ENCODE results near the gene CFAP410. TPM values are rescaled to one million over a fixed set of nuclear protein-coding genes. Genes with fewer than 3 reads are reported as not detected.

The CFAP410 gene
- total RNA-seq, 1 donor from 2014 or later = 25.4 TPM

DNA sequence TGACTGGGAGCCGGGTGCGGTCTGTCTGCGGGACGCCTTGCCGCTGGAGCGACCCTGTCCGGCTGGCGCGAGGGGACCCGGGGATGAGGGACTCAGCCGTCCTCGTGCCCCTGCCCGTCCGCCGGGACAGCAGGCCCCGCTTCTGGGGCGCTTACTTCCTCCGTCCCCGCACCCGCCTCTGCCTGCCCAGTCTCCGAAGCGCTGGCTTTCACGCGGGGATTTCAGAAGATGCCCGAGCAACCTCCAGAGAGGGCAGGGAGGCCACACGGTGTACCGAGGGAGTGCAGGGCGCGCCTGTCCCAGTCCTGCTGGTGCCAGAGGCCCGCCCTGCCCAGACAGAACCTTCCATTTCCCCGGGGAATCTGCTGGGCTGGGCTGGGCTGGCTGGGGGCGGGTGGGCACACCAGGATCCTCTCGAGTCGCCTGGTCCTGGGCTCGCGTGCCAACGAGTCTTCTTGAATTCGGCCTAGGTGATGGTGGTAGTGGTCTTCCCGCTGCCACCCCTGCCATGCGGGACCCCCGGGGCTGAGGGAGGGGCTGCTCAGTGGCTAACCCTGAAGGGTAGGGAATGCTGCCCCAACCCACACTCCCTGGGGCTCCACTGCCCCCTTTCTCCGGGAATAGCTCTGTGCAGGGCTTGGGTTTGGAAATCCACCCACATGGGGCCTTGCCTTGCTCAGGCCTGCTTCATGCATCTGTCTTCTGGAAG lies 11.7 kb upstream of the CFAP410 start:
- no peaks in the 10 kb centered on the region for H3K9me3 ChIP-seq
- H3K4me1 ChIP-seq = peaks cover 17% of the 10 kb centered on the region
- H3K27me3 ChIP-seq = peaks cover 28% of the 10 kb centered on the region
- intact Hi-C loops (cut with DNase I) = no loop called here
- no peak overlapping the region for H3K27ac ChIP-seq
- DNase-seq = peak; percentile 67
- H3K4me3 ChIP-seq = no peak overlapping the region
- no peaks in the 10 kb centered on the region for H3K36me3 ChIP-seq
- ATAC-seq = no peak
- TF ChIP-seq, protein P1, sequence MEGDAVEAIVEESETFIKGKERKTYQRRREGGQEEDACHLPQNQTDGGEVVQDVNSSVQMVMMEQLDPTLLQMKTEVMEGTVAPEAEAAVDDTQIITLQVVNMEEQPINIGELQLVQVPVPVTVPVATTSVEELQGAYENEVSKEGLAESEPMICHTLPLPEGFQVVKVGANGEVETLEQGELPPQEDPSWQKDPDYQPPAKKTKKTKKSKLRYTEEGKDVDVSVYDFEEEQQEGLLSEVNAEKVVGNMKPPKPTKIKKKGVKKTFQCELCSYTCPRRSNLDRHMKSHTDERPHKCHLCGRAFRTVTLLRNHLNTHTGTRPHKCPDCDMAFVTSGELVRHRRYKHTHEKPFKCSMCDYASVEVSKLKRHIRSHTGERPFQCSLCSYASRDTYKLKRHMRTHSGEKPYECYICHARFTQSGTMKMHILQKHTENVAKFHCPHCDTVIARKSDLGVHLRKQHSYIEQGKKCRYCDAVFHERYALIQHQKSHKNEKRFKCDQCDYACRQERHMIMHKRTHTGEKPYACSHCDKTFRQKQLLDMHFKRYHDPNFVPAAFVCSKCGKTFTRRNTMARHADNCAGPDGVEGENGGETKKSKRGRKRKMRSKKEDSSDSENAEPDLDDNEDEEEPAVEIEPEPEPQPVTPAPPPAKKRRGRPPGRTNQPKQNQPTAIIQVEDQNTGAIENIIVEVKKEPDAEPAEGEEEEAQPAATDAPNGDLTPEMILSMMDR (IDR thresholded peaks at IDR 0.05) = no peak

DNA sequence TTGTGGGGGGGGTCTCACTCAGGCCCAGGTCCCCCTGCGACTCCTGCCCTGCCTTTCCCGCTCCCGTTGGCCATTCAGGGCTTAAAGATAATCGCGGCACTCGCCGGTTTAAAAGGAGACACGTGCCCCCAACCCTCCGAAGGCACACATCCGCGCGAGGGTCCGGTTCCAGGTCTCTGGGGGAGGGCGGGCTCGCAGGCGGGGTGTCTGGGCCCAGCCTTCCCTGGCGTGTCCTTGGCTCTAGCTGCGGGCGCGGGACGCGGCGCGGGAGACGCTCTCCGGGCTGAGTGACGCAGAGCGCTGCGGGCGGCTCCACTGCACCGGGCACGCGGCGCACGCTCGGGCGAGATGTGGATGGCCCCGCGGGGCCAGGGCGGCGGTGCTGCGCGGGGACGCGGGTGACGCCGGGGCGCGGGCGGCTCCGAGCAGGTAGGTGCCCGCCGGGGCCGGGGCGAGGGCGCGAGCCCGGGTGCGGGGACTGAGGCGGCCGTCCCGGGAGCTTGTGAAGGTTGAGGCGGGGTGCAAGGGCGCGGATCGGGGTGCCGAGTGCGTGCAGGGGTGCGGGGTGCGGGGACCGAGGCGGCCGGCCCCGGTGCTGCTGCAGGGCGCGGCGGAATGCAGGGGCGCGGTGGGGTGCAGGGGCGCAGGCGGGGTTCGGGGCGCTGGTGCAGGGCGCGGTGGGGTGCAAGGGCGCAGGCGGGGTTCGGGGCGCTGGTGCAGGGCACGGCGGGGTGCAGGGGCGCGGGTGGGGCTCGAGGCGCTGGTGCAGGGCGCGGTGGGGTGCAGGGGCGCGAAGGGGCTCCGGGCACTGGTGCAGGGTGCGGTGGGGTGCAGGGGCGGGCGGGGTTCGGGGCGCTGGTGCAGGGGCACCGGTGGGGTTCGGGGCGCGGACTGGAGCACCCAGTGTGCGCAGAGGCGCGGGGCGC lies 10.9 kb upstream of the CFAP410 start:
- DNase-seq (no peak), ATAC-seq (no peak)
- TF ChIP-seq, protein P1 (IDR thresholded peaks at IDR 0.05) = no peak
- Histone ChIP-seq H3K4me3 (no peak overlapping the region), H3K4me1 (peaks cover 17% of the 10 kb centered on the region), H3K36me3 (no peaks in the 10 kb centered on the region), H3K27me3 (peaks cover 28% of the 10 kb centered on the region), H3K27ac (no peak overlapping the region), H3K9me3 (no peaks in the 10 kb centered on the region)
- intact Hi-C loops (cut with DNase I) = no loop called here

DNA sequence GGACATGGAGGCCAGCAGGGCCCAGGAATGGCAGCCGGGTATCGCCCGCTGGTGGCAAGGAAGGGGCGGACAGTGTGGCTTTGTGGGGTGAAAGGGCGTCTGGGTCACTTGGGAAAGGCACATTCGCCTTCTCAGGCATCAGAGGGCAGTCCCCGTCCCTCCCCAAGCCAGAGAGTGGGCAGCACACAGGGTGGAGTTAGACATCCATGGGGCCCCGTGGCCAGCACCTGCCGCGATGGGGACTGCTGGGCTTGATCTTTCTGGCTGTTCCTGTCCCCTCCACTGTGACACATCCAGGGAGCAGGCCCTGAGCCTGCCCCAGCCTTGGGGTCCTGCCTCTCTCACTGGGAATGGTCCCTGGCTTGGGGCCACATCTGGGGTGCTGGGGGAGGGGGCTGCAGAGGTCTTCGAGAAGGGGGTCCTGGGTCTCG lies 10.2 kb upstream of the CFAP410 start:
- Histone ChIP-seq H3K4me1 (peaks cover 16% of the 10 kb centered on the region), H3K27ac (no peak overlapping the region), H3K36me3 (no peaks in the 10 kb centered on the region), H3K9me3 (no peaks in the 10 kb centered on the region), H3K27me3 (peaks cover 28% of the 10 kb centered on the region), H3K4me3 (no peak overlapping the region)
- intact Hi-C loops (cut with DNase I) = no loop called here
- peak; percentile 61 for DNase-seq
- TF ChIP-seq, protein P1 (IDR thresholded peaks at IDR 0.05) = no peak
- ATAC-seq = no peak

DNA sequence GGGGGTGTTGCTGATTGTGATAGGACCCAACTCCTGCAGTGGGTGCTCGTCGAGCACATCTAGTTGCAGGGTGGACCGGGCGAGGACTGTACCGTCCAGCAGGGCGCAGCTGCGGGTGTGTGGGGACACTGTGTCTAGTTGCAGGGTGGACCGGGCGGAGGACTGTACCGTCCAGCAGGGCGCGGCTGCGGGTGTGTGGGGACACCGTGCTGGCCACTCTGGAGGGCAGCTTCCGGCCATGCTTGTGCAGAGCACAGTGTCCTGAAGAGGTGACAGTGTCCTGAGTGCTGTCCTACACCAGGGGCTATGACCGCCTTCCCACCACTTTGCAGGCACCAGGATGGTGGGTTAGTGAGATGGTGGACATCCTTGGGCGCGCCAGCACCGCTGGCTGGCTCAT lies 9.7 kb upstream of the CFAP410 start:
- TF ChIP-seq, protein P1 (IDR thresholded peaks at IDR 0.05) = no peak
- Histone ChIP-seq H3K4me3 (no peak overlapping the region), H3K27ac (no peak overlapping the region), H3K4me1 (peaks cover 11% of the 10 kb centered on the region), H3K36me3 (no peaks in the 10 kb centered on the region), H3K9me3 (no peaks in the 10 kb centered on the region), H3K27me3 (peaks cover 28% of the 10 kb centered on the region)
- ATAC-seq (no peak), DNase-seq (peak; percentile 65)
- intact Hi-C loops (cut with DNase I) = no loop called here

DNA sequence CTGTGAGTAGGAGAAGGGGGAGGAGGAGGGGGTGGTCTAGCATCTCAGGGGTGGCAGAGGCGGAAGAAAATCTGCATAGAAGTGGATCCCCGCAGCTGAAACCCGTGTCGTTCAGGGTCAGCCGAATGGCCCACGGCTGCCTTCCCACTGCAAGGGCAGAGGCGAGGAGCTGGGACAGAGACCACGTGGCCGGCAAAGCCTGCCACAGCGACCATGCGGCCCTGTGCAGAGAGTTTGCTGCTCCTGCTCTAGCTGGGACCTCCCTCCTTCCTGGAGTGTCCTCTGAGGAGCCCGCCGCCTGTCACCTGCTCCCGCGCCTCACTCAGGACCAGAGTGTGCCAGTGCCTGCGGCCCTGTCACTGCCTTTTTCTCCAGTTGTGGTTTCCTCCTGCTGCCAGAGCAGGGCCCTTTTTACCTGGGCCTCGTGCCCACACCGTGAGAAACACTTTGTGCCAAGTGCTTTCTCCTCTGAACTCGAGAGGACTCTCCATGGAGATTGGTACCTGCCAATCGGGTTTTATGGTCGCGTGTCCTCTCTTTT lies 8.8 kb upstream of the CFAP410 start:
- peak; percentile 76 for ATAC-seq
- Histone ChIP-seq H3K4me1 (peaks cover 4% of the 10 kb centered on the region), H3K4me3 (no peak overlapping the region), H3K36me3 (no peaks in the 10 kb centered on the region), H3K27me3 (peaks cover 28% of the 10 kb centered on the region), H3K9me3 (no peaks in the 10 kb centered on the region), H3K27ac (no peak overlapping the region)
- TF ChIP-seq, protein P1 (IDR thresholded peaks at IDR 0.05) = no peak
- peak; percentile 85 for DNase-seq
- intact Hi-C loops (cut with DNase I) = no loop called here

All from upper lobe of right lung (tissue), 1 donor.